Measurements from ENCODE around the gene MYH7B. TPM values are rescaled to one million over a fixed set of nuclear protein-coding genes. Genes with fewer than 3 reads are reported as not detected.

Gene MYH7B
- total RNA-seq, 4 donors from 2014 or later, result 0.07 to 0.78 (median 0.16) TPM

GRCh38 chr20:34990231-34990630, 34.6 kb downstream of the MYH7B start:
- peaks cover 0 to 32% of the 10 kb centered on the region in 2 donors for H3K36me3 ChIP-seq
- H3K27ac ChIP-seq, result no peak overlapping the region

DNA sequence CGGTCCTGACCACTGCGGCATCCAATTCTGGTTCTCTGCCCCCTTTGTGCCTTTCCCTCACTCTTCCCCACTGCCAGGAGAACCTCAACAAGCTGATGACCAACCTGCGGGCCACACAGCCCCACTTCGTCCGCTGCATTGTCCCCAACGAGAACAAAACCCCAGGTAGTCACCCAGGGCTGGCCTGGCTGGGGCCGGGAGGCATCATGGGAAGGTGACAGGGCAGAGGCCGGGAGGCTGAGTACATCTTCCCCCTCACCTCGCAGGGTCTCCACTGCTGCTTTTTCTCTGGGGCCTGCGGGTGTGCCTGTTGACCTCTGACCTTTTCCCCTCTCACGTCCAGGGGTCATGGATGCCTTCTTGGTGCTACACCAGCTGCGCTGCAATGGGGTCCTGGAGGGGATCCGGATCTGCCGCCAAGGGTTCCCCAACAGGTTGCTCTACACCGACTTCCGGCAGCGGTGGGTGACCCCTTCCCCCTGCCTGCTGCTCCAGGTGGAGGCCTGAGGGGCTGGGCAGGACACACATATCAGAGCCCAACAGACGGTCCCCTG, 35.1 kb downstream of the MYH7B start:
- H3K36me3 ChIP-seq, result peaks cover 0 to 37% of the 10 kb centered on the region in 2 donors
- peaks cover 0 to 12% (median 0%) of the 10 kb centered on the region in 3 donors for H3K4me1 ChIP-seq
- peaks cover 7% of the 10 kb centered on the region for H3K27me3 ChIP-seq
- H3K4me3 ChIP-seq, result no peak overlapping the region
- TF ChIP-seq POLR2AphosphoS5 (IDR thresholded peaks at IDR 0.05) (no peak), POLR2A (IDR thresholded peaks at IDR 0.05) (no peak), EP300 (IDR thresholded peaks at IDR 0.05) (no peak)
- TF ChIP-seq, protein P1, sequence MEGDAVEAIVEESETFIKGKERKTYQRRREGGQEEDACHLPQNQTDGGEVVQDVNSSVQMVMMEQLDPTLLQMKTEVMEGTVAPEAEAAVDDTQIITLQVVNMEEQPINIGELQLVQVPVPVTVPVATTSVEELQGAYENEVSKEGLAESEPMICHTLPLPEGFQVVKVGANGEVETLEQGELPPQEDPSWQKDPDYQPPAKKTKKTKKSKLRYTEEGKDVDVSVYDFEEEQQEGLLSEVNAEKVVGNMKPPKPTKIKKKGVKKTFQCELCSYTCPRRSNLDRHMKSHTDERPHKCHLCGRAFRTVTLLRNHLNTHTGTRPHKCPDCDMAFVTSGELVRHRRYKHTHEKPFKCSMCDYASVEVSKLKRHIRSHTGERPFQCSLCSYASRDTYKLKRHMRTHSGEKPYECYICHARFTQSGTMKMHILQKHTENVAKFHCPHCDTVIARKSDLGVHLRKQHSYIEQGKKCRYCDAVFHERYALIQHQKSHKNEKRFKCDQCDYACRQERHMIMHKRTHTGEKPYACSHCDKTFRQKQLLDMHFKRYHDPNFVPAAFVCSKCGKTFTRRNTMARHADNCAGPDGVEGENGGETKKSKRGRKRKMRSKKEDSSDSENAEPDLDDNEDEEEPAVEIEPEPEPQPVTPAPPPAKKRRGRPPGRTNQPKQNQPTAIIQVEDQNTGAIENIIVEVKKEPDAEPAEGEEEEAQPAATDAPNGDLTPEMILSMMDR (IDR thresholded peaks at IDR 0.05), result no peak
- H3K27ac ChIP-seq, result no peak overlapping the region
- ATAC-seq, result no peak
- H3K9me3 ChIP-seq, result no peaks in the 10 kb centered on the region
- 90 to 93% methylated on average over 2 to 4 of the region's 18 CpGs for WGBS, 2 donors (ENCODE audit: low coverage in 1 of 2)

More at GRCh38 chr20:34990231-34990630, 34.6 kb downstream of the MYH7B start:
- Histone ChIP-seq H3K4me3 (no peak overlapping the region), H3K9me3 (no peaks in the 10 kb centered on the region), H3K4me1 (peaks cover 0 to 12% (median 0%) of the 10 kb centered on the region in 3 donors), H3K27me3 (peaks cover 12% of the 10 kb centered on the region)
- WGBS, 2 donors (ENCODE audit: low coverage in 1 of 2), result 67% methylated on average over 1 of the region's 11 CpGs; no CpG with 5 or more reads in 1 of the 2 donors
- no peak for TF ChIP-seq POLR2A (IDR thresholded peaks at IDR 0.05)
- TF ChIP-seq, protein P1 (IDR thresholded peaks at IDR 0.05), result no peak
- TF ChIP-seq POLR2AphosphoS5 (IDR thresholded peaks at IDR 0.05), result no peak
- TF ChIP-seq EP300 (IDR thresholded peaks at IDR 0.05), result no peak
- ATAC-seq, result no peak

DNA sequence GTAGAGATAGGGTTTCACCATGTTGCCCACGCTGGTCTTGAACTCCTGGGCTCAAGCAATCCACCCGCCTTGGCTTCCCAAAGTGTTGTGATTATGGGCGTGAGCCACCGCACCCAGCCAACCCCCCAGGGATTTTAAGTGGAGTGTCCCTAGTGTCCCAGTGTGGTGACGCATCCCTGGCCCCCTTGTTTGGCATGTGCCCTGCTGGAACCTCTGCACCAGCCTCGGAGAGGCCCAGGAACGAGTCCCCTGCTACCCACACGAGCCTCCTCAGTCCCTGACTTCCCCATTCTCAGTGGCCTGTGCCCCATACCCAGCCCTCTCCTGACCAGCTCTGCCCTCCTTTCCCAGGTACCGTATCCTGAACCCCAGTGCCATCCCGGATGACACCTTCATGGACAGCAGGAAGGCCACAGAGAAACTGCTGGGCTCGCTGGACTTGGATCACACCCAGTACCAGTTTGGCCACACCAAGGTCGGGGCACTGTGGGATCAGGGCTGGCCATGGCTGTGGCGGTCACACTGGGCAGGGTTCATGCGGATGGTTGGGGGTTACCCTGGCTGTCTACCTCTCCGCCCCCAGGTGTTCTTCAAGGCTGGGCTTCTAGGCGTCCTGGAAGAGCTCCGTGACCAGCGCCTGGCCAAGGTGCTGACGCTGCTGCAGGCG, 37.2 kb downstream of the MYH7B start:
- ATAC-seq, result no peak
- H3K9me3 ChIP-seq, result no peaks in the 10 kb centered on the region

DNA sequence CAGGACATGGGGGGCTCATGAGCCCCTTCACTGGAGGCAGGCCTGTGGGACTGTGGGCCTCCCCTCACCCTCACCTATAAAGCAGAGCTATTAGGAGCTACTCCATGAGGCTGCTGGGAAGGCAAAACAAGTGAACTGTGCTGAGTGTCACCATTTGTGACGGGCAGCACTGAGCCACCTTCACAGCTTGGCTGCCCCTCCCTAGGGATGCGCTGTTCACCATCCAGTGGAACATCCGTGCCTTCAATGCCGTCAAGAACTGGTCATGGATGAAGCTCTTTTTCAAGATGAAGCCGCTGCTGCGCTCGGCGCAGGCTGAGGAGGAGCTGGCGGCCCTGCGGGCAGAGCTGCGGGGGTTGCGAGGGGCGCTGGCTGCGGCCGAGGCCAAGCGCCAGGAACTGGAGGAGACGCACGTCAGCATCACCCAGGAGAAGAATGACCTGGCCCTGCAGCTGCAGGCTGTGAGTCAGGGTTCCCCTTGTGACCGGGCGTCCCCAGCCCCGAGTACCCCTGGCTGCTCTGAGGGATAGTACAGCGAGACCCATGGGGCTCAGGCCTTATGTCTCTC, 38.4 kb downstream of the MYH7B start:
- Histone ChIP-seq H3K27ac (no peak overlapping the region), H3K36me3 (peaks cover 0 to 66% of the 10 kb centered on the region in 2 donors), H3K9me3 (no peaks in the 10 kb centered on the region), H3K27me3 (no peaks in the 10 kb centered on the region), H3K4me3 (no peak overlapping the region), H3K4me1 (peaks cover 0 to 16% (median 7%) of the 10 kb centered on the region in 3 donors)
- TF ChIP-seq, protein P1 (IDR thresholded peaks at IDR 0.05), result no peak
- no peak for TF ChIP-seq EP300 (IDR thresholded peaks at IDR 0.05)
- no peak for TF ChIP-seq POLR2A (IDR thresholded peaks at IDR 0.05)
- no peak for TF ChIP-seq POLR2AphosphoS5 (IDR thresholded peaks at IDR 0.05)
- ATAC-seq, result no peak
- 80 to 88% methylated on average over 4 to 8 of the region's 22 CpGs for WGBS, 2 donors (ENCODE audit: low coverage in 1 of 2)

More for the DNA sequence above, 37.2 kb downstream of the MYH7B start:
- peaks cover 0 to 18% (median 7%) of the 10 kb centered on the region in 3 donors for H3K4me1 ChIP-seq
- H3K27me3 ChIP-seq, result no peaks in the 10 kb centered on the region
- 100% methylated on average over 1 of the region's 20 CpGs for WGBS, 2 donors (ENCODE audit: low coverage in 1 of 2)
- no peak overlapping the region for H3K4me3 ChIP-seq
- no peak overlapping the region for H3K27ac ChIP-seq
- TF ChIP-seq EP300 (IDR thresholded peaks at IDR 0.05), result no peak
- H3K36me3 ChIP-seq, result peaks cover 0 to 54% of the 10 kb centered on the region in 2 donors

DNA sequence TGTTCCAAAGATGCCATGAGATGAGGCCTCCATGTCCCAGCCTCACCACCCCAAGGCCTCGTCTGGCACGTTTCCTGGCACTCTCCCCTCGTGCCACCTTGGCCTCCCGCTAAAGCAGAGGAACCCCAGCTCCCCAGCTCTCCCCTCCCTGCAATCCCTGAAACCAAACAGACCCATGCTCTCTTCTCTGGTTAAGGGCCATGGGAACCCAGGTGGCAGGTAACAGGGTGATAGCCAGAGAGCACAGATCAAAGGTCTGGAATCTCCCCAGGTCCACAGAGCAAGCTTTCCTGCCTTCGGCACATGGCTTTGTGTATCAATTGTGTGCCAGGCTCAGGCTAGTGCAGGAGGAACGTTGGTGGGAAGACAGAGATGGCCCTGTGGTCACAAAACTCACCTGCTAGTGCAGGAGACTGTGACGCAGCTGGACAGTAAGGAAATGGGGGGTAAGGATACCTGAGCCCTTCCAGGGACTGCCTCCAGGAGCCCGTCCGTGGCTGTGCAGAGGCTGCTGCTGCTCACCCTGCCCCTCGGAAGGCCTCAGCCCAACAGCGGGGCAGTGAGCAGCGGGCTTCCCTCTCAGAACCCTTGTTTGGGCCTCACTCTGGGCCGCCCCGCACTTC, 39.0 kb downstream of the MYH7B start:
- H3K27me3 ChIP-seq, result no peaks in the 10 kb centered on the region
- H3K4me1 ChIP-seq, result peaks cover 0 to 16% (median 7%) of the 10 kb centered on the region in 3 donors
- H3K9me3 ChIP-seq, result no peaks in the 10 kb centered on the region
- no peak overlapping the region for H3K27ac ChIP-seq
- peaks cover 0 to 71% of the 10 kb centered on the region in 2 donors for H3K36me3 ChIP-seq
- ATAC-seq, result no peak
- 69 to 70% methylated on average over 4 to 6 of the region's 14 CpGs for WGBS, 2 donors (ENCODE audit: low coverage in 1 of 2)
- TF ChIP-seq, protein P1 (IDR thresholded peaks at IDR 0.05), result no peak
- TF ChIP-seq EP300 (IDR thresholded peaks at IDR 0.05), result no peak
- no peak for TF ChIP-seq POLR2AphosphoS5 (IDR thresholded peaks at IDR 0.05)
- TF ChIP-seq POLR2A (IDR thresholded peaks at IDR 0.05), result no peak
- no peak overlapping the region for H3K4me3 ChIP-seq

Measured in gastroesophageal sphincter (tissue), 4 donors.